AG08395 (cell line): ENCODE results near the gene PLXND1.
"Not testable (repeated sequence)": the region's sequence is repeated elsewhere in the genome, so short reads cannot be mapped to it uniquely, and the experiment has no call there.

Experiments
- DNase-seq: peaks from one replicate; pipeline ENCODE4 v3.0.0; 2012; ENCODE audit warnings: mixed read lengths, low spot score

Gene PLXND1

DNA sequence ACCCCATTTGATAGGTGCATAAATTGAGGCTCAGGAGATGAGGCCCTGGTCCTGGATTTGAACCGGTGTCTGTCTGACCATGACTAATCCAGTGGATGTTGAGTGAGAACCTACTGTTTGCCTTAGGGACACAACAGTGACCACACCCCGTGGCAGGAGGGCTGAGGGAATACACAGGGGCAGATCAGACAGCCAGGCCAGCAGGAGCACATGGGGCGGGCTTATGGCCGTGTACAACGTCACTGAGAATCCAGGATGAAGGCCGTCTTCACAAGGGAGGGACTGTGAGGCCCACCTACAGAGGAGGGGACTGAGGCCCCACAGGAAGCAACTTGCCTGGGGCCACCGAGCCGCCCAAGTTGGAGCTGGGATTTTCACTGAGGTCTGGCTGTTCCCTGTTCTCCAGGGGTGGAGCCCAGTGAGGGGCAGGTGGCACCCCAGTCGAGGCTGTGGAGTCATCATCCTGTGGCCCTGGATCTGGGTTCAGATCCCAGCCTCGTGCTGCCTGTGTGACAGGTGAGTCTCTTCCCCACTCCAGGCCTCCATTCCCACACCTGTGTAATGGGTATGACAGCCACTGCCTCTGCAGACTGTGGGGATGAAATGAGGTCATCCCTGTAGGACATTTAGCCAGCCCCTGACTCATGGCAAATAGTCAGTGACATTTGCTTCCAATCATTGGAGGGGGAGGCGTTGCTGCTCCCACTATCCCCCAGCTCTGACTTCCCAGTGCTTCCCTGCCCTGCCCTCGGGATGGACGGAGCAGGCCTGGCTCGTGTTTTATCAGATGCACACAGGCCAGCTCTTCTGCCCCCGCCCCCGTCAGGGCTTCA lies 6.3 kb upstream of the PLXND1 start:
- peak; percentile 69 for DNase-seq

DNA sequence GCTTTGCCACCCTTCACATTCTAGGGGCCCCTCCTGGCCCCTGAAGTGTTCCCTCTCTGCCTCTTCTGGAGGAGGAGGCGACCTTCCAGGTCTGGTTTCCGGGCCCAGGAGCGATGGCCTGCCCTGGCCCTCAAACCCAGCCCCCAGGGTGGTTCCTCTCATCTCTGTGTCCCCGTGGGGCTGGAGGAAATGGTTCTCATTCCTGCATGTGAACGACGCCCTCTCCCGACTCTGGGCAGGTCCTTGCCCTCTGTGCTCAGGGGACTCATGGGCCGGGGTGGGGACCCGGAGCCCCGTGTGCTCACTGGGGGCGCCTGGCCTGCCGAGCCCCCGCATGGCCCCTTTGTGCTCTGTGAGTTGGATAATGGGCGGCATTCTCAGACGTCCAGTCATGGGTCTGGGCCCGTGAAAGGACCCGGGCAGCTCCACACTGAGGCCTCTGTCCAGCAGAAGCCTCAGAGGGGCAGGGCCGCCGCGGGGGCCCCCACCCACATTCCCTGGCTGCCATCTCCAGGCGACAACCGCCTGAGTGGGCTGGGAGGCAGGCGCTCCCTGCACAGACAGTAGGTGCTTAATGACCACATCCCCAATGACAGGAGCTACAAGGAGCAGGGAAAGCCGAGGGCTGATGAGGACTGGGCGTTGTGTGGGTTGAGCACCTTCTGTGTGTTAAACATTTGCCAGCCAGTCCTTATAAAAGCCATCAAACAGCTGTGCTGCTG lies 5.5 kb upstream of the PLXND1 start:
- DNase-seq, result peak; percentile 67

DNA sequence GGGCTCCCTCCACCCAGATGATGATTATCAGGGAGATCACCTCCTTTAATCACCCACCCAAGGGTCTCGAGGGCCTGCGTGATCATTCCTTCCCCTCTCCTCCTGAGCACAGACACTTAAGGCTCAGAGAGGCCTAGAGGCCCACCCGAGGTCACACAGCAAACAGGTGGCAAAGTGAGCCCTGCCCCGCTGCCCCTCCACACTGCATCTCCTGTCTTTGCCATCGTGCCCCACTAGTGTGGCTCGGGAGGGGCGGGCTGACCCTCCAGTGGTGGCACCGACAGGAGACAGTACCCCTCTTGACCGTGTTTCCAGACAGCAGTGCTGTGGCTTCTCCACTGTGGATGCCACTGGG lies 4.9 kb upstream of the PLXND1 start:
- DNase-seq, result no peak

DNA sequence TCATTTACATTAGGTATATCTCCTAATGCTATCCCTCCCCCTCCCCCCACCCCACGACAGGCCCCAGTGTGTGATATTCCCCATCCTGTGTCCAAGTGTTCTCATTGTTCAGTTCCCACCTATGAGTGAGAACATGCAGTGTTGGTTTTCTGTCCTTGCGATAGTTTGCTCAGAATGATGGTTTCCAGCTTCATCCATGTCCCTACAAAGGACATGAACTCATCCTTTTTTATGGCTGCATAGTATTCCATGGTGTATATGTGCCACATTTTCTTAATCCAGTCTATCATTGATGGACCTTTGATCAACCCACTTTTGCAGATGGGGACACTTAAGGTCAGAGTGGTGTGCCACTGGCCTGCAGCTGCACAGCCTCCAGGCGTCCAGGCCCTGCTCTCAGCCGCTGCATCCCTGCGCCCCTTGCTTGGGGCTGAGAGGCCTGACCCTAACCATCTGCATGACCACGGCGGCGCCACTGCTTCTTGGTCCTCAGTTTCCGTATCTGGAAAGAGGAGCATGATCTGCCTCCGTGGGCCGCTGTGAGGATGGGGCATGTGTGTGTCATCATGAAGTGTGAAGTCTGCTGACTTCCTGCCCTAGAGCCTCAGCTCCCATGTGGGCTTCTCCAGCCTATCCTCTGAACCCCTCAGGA lies 4.4 kb upstream of the PLXND1 start:
- not testable (repeated sequence) for DNase-seq

DNA sequence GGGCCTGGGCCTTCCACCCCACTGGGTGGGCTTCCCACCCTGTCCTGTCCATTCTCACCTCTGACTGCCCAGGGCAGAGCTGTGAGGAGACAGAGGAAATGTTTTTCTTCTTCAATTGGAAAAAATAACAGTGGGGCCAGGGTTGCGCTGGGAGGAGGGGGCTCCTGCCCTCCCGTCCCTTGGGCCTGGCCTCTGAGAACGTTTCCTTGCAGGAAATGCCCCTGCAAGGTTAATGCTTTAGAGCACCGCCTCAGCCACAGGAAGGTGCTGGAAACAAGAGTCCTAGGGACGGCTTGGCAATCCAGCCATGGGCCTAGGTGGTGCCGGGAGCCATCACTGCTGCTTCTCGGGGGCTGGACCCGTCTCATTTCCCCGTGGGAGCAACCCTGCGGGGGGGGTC lies 3.8 kb upstream of the PLXND1 start:
- DNase-seq, result no peak

DNA sequence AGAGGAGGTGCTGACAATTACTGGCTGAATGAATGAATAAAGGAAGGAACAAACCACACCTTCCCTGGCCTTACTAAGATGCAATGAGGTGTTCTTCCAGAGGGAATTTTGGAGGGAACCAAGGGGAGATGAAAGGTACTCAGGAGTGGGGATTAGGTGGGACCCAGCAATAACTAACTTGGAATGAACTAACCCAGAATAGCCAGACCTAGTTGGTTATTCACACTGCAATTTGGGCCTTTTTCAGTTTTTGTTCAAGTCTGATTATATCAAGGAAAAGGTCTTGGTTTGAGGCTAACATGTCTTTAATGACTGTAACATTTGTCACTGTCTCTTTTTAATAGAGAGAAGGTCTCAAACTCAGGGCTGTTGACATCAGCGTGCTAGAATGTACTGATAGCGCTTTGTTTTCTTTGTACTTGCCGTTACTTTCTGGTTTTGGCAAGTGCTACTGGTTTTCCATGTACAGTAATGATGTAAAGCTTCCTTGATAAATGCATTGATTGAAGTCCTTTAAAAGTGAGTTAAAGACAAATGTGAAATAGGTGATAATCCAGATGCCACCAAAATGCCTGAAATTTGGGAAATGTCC lies 3.2 kb upstream of the PLXND1 start:
- no peak for DNase-seq

DNA sequence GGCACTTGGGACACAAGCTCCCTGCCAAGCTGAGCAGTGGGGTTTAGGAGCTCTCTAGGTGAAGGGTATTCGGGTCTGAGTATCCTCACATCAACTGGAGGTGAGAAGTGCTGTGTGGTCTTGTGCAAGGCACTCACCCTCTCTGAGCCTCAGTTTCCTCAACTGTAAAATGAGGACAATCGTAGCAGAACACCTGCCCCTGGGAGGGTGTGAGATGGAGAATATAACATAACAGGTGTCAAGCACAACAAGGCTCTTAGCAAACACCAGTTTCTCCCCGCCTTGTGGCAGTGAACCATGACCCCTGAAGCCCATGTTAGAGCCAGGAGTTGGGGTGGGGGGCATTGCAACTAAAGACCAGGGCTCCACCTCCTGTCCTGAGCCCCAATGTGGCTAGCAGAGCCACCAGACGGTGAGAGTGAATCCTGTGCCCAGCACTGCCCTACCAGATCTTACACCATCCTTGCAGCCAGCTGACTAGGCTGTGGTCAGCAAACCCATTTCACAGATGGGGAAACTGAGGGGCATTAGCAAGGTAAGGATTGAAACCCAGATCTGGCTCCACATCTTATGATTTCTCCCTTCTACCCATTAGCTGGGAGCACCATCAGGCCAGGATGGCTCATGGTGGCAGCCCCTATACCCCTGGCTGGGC lies 2.6 kb upstream of the PLXND1 start:
- DNase-seq, result no peak

DNA sequence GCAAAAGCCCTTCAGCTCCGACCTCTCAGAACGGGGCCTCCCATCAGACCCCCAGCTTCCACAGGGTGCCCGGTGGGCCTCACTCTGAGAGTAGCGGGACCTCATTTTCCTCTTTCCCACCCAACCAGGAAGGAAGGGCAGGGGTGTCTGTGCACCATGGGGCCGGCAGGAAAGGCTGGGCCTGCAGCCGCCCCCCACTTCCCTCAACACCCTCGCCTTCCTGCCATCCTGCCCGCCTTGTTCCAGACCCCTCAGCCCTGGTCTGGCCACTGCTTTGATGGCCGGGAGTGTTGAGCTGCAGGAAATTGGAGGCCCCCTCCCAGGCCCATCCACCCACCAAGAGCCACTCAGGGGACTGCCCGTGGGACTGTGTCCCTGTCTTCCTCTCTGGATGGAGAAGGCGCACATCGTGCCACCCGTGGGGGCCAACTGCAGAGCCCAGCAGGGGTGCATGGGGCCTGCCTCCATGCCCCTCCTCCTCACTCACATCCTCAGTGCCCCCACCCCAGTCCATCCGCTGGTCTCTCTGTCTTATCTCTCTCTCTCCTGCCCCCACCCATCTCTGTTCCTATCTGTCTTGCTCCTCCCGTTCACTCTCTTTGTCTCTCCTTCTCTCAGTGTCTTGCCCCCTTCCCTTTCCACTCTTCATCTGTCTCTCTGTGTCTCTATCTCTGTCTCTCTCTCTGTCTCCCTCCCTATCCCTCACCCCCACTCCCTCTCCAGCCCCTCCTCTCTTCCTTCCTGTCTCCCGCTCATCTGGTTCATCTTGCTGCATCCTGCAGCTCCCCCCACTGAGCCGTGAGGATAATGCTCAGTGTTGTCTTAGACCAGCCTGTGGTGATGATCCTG lies 1.8 kb upstream of the PLXND1 start:
- peak; percentile 62 for DNase-seq

DNA sequence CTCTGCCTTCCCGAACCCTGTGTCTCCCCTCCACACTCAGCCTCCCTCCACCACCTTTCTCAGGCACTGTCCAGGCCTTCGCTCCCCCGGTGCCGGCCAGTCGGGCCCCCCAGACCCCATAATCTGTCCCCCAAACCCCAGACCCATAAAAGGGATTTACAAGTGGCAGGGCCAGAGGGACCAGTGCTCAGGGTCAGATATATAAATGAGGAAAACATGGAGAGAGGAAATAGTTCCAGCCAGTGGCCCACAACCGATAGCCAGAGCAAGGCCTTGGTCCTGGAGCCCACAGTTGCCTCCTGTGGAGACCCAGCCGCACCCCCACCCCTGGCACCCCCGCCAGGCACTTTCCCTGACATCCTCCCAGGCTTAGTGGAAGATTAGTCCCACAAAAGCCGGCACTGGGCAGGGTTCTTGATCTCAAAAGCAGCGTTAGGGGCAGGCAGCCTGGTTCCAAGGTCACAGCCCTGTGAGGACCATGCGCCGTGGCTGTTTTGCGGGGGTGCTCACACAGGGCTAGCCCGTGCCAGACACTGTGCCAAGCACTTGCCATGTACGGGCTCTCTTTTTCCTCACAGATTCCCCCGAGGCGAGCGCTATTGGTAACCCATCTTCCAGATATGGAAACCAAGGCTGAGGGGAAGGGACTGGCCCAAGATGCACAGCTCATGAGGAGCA lies 1.1 kb upstream of the PLXND1 start:
- no peak for DNase-seq

DNA sequence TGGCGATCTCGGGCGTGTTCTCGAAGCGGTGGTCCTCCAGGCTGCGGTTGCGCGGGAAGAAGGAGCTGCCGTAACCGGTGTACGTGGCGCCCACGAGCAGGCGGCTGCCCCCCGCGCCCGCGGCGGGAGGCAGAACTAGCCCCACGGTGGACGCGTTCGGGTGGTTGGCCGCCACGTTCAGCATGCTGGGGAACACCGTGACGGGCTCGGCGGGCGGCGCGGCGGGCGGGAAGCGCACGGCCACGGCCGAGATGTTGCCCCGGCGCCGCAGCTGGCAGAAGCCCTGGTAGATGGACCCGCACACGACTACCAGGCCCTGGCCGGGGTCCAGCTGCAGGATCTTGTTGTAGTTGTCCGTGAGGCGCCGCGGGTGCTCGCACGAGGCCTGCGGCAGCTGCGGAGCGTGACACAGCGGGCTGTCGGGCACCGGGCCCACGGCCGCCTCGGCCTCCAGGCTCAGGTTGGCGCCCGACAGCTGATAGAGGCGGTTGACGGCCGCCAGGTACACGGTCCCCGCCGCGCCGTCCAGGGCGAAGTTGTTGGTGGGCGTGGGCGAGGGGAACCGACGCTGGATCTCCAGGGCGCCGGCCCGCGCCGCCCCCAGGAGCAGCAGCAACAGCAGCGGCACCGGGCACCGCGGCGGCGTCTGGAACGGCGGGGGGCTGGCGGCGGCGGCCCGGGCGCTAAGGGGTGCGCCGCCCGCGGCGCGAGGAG lies 397 bp downstream of the PLXND1 start:
- peak; percentile 39 for DNase-seq

DNA sequence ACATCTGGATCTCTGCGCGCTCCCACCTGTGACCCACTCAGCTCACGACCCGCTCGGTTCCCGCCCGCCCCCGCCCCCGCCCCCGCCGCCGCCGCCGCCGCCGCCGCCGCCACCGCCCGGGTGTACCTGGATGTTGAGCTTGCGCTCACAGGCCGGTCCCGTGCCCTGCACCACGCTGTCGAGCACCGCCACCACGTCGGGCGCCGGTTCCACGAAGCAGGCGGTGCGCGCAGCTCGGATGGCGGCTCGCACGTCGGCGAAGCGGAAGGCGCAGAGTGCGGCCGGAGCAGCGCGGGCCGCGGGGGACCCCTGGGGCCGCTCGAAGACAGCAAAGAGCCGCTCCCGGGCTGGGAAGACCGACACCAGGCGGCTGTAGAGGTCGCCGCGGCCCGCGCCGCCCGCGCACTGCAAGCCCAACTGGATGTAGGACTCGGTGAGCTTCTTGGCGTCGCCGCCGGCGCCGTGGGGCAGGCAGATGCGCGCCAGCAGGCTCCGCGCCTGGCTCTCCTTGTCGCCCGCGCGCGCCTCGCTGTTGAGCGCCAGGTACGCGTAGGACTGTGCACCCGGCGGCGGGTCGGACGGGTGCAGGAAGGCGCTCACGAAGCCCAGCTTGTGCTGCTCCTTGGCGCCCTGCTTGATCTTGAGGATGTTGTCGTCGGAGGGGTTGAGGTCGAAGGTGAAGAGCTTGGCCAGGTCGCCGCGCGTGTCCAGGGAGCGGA lies 1.1 kb downstream of the PLXND1 start:
- peak; percentile 23 for DNase-seq

DNA sequence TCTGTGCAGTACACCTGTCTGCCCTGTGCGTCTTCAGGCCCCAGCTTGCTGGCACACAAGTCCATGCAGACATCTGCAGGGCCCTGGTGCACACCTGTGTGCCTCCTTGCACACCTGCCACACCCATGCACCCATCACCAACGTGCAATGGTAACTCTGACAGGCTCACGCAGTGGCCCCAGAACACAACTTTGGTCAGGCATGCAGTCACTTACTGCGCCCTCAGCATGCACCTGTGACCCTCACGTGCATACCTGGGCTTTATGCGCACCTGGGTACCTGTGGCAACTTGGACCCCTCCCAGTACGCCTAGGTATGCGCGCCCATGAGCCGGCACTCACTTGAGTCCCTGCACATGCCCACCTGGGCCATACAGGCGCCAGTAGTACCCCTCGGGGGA lies 1.7 kb downstream of the PLXND1 start:
- DNase-seq, result no peak

DNA sequence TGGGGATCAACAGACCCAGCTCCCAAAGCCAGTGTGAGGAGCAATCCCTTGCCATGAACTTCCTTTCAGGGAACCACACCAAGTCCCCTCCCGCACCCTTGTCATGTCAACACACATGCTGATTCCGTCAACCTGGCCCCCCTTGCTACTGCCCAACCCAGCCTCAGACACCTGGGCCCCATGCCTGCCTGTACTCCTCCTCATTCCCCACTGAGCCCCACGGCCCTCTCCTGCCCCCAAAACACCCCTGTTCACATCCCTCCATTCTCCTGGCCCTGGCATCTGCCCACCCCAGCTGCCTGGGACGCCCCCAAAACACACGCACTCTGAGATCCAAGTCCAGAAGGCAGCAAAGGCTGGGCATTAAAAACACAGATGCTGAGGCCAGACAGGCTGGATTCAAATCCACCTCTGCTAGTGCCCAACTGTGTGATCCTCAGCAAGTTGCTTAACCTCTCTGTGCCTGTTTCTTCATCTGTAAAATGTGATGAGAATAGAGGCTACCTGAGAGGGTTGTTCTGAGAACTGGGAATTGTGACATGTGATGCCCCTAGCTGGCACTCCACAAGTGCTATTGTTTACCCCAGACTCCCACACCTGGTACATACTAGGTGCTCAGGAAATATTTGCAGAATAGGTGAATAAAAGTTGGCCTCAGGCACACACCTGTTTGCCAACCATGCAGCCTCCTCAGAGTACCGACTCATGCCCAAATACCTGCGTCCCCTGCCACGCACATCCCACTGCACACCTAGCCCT lies 2.3 kb downstream of the PLXND1 start:
- no peak for DNase-seq

DNA sequence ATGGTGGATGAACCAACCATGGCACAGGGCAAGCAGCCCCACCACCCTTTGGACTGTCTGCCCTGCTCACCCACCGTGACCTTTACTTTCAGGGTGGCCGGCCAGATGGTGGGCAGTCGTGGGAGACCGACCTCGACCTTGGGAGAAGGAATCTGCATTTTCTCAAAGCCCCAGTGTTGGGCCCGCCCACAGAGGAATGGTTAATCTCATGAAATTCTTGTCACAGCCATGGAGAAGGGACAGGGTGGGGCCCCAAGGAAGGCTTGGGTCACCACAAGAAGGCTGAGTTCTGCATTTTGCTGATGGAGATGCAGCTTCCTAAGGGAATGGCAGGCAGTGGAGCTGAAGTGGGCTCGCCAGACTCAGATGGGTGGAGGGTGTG lies 2.9 kb downstream of the PLXND1 start:
- DNase-seq, result no peak

DNA sequence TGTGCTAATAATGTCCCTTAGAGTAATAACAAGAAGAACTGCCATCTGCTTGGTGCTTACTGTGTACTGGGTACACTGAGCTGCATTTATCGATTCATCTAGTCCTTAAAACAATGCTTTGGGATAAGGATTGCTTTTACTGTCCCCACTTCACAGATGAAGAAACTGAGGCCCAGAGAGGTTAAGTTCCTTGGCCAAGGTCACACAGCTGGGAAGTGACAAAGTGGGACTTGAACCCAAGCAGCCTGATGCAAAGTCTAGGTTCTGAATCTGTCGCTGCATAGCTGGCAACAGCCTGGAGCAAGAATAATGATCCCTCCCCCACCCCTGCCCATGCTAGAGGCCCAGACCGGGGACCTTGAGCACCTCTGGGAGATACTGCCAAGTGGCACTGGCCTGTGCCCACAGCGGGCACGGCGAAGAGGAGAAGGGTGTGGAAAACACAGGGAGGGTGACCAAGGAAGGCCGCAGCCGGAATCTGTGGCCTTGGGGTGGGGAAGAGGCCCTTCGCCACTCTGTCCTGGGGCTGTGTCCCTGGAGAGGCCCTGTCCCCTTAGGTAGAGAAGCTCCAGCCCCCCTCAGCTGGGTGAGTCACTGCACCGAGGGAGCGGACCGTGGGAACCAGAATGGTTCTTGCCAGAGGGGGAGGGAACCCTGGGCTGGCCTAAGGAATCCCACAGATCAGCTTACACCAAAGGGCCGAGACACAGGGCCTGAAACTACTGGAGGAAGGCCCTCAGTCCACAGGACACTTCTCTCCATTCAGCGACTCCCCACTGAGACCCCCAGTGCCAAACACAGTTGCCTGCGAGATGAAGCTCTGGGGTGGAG lies 3.5 kb downstream of the PLXND1 start:
- DNase-seq, result peak; percentile 93

DNA sequence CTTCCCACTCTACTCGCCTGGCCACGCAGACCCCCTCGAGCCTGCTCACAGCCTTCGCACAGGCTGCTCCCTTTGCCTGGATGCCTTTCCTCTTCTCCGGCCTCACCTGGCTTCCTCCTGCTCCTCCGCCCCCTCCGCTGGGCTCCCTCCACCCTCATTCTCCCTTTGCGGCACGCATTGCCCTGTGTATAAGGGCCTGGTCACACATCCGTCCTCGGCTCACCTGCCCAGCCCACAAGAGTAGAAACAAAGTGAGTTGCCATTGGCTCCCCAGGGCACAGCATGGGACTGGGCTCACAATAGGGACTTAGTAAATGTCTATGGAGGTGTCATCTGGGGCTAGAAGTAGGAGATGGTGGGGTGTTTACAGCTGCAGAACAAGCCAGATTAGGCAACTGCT lies 4.2 kb downstream of the PLXND1 start:
- no peak for DNase-seq

DNA sequence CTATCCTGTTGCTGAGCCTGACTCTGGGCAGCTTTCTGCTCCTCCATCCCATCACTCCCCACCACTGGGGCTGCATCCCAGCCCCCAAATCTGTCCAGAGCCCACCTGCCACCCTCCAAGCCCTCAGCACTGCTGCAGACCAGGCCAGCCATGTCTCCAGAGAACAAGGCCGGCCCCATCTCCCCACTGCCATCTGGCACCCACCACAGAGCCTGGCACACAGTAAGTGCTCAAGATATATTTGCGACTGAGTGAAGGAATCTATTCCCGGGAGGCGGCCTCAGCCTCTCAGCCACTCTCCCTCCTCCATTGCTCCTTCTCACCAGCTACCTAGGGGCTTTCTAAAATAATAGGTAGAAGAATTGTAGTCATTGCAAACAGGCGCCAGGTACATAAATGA lies 4.8 kb downstream of the PLXND1 start:
- no peak for DNase-seq

DNA sequence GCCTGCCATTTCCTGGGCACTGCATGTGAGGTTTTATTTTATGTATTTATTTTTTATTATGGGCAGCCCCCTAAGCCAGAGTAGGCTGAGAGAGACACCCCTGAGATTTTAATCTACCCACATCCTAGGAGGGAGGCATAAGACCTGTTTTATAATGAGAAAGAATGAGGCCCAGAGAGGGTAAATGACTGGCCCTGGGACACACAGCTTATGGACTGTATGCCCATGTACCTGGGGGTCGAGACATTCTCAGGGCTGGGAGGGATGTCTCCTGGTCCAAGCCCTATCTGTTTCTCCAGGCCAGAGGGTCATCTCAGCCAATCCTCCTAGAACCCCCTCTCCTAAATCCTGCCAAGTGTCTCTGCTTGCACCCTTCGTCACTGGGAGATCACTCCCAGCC lies 6.1 kb downstream of the PLXND1 start:
- no peak for DNase-seq
